ENCODE measurements around the gene SLC5A2.
A peak's percentile ranks its signal among the peaks of the same experiment; 100 is the strongest.
"Not testable (repeated sequence)": the region's sequence is repeated elsewhere in the genome, so short reads cannot be mapped to it uniquely, and the experiment has no call there.

SLC5A2 gene

DNA sequence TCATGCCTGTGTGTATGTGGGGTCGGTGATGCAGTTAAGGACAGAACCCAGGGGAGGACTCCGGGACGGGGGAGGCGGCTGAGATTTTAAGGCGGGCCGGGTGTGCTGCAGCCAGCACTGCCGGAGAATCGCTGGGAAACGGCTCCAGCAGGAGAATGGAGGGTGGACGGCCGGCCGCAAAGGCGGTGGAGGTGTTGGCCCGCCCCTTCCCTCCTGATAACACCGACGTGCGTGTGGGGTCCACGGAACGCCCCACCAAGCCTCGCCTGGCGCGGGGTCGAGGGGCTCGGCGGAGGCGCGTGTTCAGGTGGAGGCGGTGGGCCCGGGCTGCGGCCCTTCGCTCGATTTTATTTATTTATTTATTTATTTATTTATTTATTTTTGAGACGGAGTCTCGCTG lies 41.0 kb upstream of the SLC5A2 start:
- peak overlapping the region; percentile 51 for H3K4me3 ChIP-seq (ENCODE audit: low read length)
- TF ChIP-seq, protein P1, sequence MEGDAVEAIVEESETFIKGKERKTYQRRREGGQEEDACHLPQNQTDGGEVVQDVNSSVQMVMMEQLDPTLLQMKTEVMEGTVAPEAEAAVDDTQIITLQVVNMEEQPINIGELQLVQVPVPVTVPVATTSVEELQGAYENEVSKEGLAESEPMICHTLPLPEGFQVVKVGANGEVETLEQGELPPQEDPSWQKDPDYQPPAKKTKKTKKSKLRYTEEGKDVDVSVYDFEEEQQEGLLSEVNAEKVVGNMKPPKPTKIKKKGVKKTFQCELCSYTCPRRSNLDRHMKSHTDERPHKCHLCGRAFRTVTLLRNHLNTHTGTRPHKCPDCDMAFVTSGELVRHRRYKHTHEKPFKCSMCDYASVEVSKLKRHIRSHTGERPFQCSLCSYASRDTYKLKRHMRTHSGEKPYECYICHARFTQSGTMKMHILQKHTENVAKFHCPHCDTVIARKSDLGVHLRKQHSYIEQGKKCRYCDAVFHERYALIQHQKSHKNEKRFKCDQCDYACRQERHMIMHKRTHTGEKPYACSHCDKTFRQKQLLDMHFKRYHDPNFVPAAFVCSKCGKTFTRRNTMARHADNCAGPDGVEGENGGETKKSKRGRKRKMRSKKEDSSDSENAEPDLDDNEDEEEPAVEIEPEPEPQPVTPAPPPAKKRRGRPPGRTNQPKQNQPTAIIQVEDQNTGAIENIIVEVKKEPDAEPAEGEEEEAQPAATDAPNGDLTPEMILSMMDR (conservative IDR thresholded peaks at IDR 0.05; ENCODE audit: low read depth, low read length): no peak
- DNase-seq (ENCODE audit: low read depth): no peak

DNA sequence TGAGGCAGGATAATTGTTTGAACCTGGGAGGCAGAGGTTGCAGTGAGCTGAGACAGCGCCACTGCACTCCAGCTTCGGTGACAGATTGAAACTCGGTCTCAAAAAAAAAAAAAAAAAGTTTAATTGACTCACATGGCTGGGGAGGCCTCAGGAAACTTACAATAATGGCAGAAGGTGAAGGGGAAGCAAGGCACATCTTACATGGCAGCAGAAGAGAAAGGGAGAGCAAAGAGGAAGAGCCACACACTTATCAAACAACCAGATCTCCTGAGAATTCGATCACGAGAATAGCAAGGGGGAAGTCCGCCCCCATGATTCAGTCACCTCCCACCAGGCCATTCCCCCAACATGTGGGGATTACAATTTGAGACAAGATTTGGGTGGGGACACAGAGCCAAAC lies 37.0 kb upstream of the SLC5A2 start:
- DNase-seq (ENCODE audit: low read depth); H3K4me3 ChIP-seq (ENCODE audit: low read length): not testable (repeated sequence)

DNA sequence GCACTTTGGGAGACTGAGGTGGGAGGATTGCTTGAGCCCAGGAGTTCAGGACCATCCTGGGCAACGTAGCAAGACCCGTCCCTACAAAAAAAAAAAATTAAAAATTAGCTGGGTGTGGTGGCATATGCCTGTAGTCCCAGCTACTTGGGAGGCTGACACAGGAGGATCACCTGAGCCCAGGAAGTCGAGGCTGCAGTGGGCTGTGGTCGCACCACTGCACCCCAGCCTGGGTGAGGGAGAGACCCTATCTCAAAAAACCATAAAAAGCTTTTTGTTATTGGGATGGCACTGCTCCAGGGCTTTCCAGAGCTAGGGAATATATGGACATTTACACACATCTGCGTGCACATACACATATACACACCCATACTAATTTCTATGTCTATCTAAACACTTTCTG lies 31.7 kb upstream of the SLC5A2 start:
- no peak overlapping the region for H3K4me3 ChIP-seq (ENCODE audit: low read length)
- TF ChIP-seq, protein P1 (conservative IDR thresholded peaks at IDR 0.05; ENCODE audit: low read depth, low read length): no peak
- DNase-seq (ENCODE audit: low read depth): no peak

DNA sequence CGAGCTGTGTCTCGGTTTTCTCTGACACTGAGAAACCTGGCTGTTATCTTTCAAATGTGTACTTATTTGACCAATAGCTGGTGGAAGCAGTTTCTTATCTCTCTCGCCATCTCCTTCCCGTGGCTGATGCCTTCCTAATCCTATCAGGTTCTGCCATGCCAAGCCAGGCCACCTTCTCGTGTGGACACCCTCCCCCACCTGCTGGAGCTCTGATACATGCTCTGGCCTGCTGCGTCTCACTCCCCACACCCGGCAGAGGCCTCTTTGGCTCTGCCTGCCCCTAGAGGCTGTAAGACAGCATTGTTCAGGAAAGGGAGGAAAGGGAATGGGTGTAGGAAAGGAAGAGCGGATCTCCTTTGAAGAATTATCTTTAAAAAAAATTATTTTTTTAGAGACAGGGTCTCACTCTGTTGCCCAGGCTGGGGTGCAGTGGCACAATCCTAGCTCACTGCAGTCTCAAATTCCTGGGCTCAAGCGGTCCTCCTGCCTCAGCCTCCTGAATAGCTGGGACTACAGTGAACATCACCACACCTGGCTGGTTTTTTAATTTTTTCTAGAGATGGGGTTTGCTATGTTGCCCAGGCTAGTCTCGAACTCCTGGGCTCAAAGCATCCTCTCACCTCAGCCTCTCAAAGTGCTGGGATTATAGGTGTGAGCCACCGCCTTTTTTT lies 31.1 kb upstream of the SLC5A2 start:
- TF ChIP-seq, protein P1 (conservative IDR thresholded peaks at IDR 0.05; ENCODE audit: low read depth, low read length): peak; percentile 83
- no peak overlapping the region for H3K4me3 ChIP-seq (ENCODE audit: low read length)
- no peak for DNase-seq (ENCODE audit: low read depth)

DNA sequence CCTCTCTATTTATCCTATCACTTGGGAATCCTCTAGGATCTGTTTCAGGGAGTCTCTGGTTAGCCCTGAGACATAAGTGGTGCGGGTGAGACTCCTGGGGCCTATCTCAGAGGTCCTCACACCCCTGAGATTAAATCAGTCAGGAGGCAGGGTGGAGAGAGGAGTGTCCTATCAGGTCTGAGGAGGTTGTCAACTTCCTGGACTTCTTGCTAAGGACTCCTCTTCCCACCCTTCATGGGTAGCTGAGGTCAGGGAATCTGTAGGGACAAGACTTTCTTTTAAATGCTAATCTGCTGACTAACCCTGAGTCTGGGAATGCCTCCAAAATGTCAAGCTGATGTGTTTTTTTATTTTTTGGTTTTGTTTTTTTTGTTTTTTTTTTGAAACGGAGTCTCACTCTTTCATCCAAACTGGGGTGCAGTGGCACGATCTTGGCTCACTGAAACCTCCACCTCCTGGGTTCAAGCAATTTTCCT lies 30.3 kb upstream of the SLC5A2 start:
- DNase-seq (ENCODE audit: low read depth): peak; percentile 58
- no peak overlapping the region for H3K4me3 ChIP-seq (ENCODE audit: low read length)
- TF ChIP-seq, protein P1 (conservative IDR thresholded peaks at IDR 0.05; ENCODE audit: low read depth, low read length): no peak

DNA sequence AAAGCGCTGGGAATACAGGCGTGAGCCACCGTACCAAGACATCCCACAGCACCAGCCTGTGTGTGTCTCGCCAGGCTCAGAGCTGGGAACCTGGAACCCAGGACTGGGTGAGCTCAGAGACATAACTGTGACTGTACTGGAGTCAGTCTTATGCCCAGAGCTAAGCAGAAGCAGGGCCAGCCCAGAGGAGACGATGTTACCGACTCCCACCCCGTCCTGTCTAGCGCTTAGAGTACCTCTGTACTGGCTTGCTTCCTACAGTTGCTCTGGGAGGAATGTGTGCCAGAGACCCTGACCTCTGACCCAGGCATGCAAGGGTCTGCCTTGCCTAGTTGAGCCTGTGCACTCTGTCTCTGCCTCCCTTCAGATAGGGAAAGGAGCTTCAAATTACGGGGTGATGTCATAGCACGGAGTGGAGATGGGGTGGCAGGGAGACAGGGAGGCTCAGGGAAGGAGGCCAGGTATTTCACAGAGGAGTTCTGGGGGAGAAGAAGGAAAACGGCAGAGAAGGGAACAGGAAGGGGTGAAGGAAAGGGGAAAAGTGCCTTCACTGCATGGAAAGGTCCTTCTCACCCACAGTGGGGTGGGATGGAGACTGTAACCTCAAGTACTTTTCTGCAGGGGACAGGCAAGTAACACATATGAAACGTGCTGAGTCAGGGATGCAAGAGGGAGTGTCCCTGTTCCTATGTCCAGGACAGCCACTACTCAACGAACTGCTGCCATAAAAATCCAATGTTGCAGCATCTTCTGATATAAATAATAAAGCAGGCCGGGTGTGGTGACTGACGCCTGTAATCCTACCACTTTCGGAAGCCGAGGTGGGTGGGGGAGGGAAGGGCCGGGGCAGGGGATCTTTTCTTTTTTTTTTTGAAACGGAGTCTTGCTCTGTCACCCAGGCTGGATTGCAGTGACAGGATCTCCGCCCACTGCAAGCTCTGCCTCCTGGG lies 29.4 kb upstream of the SLC5A2 start:
- no peak overlapping the region for H3K4me3 ChIP-seq (ENCODE audit: low read length)
- no peak for DNase-seq (ENCODE audit: low read depth)
- TF ChIP-seq, protein P1 (conservative IDR thresholded peaks at IDR 0.05; ENCODE audit: low read depth, low read length): no peak

DNA sequence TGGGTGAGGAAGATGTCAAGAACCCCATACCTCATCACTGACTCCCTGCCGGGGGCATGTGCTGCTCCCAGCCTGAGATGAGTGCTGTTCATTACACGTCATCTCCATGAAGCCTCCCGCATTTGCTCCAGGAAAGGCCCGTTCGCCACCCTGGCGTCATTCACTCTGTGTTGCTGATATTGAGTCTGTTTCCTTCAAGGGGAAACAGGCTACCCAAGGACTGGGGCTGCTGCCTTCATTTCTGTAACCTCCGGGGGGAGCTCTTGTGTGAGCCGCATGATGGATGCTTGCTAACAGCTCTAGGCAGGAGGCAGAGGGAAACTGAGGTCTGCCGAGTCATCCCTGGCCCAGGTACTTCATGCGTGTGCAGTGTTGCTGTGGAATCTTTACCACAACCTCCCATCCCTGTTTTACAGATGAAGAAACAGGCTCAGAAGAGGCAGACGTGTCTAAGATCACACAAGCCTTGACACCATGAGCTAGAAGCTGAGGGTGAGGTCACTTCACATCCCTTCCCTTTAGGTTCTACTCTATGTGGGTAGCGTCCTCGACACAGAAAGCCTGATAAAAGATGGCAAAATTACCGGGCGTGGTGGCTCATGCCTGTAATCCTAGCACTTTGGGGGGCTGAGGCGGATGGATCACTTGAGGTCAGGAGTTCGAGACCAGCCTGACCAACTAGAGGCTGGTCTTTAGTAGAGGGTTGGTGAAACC lies 27.2 kb upstream of the SLC5A2 start:
- no peak overlapping the region for H3K4me3 ChIP-seq (ENCODE audit: low read length)
- DNase-seq (ENCODE audit: low read depth): no peak
- TF ChIP-seq, protein P1 (conservative IDR thresholded peaks at IDR 0.05; ENCODE audit: low read depth, low read length): peak; percentile 54

Data from retinal pigment epithelial cell (primary cell).